ENCODE measurements around the gene CHRD. TPM values are rescaled to one million over a fixed set of nuclear protein-coding genes. Genes with fewer than 3 reads are reported as not detected.

The CHRD gene
- not detected for total RNA-seq

DNA sequence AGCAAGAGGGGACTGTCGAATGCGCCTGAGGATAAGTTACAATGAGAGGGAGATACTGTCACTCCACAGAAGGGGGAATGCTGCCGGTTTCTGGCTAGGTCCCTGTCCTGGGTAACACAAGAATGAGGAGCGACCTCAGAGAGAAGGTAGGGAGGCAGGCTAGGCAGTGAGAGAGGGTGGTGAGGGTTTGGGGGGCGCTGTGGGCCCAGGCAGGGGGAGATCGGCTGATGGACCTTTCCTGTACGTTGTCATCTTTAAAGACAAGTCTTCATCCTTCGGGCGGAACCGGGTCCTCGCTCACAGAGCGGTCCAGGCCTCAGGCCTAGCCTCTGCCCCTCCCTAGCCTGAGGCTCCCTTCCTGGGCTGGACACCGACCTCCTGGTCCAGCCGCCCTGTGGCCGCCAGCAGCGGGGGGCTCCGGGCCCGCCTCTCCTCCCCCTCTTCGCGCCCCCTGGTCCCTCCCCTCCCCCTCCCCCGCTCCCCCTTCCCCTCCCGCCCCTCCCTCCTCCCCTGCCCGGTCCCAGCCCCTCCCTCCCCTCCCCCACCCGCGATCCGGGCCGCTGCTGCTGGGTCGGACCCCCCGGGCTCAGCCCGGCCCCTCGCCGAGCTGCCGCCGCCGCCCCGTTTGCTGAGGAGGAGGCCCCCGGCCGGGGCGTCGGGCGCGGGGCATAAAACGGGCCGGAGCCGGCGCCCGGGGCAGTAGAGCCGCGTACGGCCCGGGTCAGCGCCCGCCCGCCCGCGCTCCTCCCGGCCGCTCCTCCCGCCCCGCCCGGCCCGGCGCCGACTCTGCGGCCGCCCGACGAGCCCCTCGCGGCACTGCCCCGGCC is at the start of gene CHRD:
Gene CHRD, plus strand, starts transcription at position 697 of the 827 bp plus-strand sequence. CDS start 265 bp downstream, outside the sequence.
- ATAC-seq (no peak), DNase-seq (no peak)
- Mint-ChIP-seq H3K4me3 (peak within 1 kb of the TSS; percentile 20), H3K27me3 (peaks cover 70% of the 10 kb centered on the region), H3K27ac (no peak within 1 kb of the TSS), H3K4me1 (peaks cover 4% of the 10 kb centered on the region), H3K9me3 (ENCODE audit: low read depth) (no peaks in the 10 kb centered on the region), H3K36me3 (no peaks in the 10 kb centered on the region)
- CTCF ChIA-PET: interaction anchor here (2.1 kb wide), 1 partner anchor 8 kb away, joined by 6 read pairs; no protein-coding TSS in a partner anchor

DNA sequence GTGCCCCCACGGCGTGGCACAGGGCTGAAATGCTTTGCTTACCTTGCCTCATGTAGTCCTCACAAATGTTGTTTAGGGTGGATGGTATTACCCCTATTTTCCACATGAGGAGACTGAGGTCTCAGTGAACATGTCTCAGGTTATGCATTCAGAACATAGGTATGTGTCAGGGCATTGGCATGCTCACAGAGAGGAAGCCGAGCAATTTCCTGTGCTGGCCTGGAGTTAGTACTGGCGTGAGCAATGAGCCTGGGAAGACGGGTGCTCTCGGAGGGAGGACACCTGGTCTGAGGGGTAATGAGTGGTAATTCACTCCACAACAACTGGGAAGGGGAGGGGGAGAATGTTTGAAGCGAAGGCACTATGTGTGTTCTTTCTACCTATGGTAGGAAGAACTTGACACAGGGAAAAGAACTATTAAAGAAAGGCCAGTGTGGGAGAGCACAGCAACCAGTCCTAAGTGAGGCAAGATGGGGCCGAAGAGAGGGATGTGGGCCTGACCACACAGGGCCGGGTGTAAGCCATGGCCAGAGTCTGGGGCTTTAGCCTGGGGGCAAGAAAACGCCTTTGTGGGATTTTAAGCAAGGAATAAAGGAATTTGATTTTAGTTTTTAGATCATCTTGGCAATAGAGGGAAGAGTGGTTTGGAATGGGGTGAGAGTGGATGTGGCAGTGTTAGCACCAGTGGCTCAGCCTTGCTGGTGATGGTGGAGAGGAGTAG is 47.3 kb upstream of the CHRD start:
- DNase-seq: no peak
- Mint-ChIP-seq H3K36me3 (peaks cover 58% of the 10 kb centered on the region), H3K9me3 (ENCODE audit: low read depth) (no peaks in the 10 kb centered on the region), H3K4me1 (peaks cover 47% of the 10 kb centered on the region), H3K27ac (peak overlapping the region; percentile 82), H3K4me3 (no peak overlapping the region), H3K27me3 (no peaks in the 10 kb centered on the region)
- no peak for ATAC-seq
- CTCF ChIA-PET: no interaction called here

DNA sequence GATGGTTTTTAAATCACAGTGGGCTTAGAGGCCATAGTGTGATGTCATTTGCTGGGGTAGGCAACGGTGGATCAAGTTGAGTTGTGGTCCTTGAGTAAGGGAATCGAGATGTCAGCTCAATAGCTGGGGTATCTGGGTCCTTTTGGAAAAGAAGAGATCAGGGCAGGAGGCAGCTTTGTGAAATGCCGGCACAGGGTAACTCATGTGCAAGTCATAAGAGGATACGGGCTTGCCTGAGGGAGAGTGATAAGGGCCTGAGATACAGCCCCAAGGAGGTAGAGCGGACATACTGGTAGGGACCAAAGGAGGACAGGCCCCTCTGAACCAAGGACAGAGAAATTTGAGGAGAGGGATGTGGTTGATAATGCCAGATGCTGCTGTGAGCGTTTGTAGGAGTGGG is 46.7 kb upstream of the CHRD start:
- H3K4me1 Mint-ChIP-seq: peaks cover 49% of the 10 kb centered on the region
- H3K27me3 Mint-ChIP-seq: no peaks in the 10 kb centered on the region
- H3K9me3 Mint-ChIP-seq (ENCODE audit: low read depth): no peaks in the 10 kb centered on the region
- H3K27ac Mint-ChIP-seq: peak overlapping the region; percentile 82
- ATAC-seq (no peak), DNase-seq (no peak)
- CTCF ChIA-PET: no interaction called here
- H3K36me3 Mint-ChIP-seq: peaks cover 53% of the 10 kb centered on the region
- no peak overlapping the region for H3K4me3 Mint-ChIP-seq

DNA sequence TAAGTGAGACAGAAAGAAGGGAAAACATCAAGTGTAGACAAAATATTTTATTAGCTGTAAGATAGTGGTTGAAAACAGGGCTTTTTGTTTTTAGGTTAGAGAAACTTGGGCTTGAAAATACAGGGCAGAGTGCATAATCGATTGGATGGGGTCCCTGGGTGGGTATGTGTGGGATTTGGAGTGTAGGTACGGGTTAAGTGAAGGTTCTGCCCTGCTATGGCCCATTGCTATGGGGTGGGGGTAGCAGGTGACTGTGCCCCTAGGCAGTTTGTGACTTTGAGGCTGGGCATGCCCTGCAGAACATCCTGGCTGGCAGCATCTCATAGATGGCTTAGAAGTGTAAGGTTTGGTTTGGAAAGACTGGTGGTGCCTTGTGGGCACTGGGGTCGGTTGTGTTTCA is 46.2 kb upstream of the CHRD start:
- Mint-ChIP-seq H3K27me3 (no peaks in the 10 kb centered on the region), H3K4me1 (peaks cover 49% of the 10 kb centered on the region), H3K4me3 (no peak overlapping the region), H3K9me3 (ENCODE audit: low read depth) (no peaks in the 10 kb centered on the region), H3K27ac (peak overlapping the region; percentile 82), H3K36me3 (peaks cover 48% of the 10 kb centered on the region)
- CTCF ChIA-PET: no interaction called here
- no peak for DNase-seq
- ATAC-seq: no peak

DNA sequence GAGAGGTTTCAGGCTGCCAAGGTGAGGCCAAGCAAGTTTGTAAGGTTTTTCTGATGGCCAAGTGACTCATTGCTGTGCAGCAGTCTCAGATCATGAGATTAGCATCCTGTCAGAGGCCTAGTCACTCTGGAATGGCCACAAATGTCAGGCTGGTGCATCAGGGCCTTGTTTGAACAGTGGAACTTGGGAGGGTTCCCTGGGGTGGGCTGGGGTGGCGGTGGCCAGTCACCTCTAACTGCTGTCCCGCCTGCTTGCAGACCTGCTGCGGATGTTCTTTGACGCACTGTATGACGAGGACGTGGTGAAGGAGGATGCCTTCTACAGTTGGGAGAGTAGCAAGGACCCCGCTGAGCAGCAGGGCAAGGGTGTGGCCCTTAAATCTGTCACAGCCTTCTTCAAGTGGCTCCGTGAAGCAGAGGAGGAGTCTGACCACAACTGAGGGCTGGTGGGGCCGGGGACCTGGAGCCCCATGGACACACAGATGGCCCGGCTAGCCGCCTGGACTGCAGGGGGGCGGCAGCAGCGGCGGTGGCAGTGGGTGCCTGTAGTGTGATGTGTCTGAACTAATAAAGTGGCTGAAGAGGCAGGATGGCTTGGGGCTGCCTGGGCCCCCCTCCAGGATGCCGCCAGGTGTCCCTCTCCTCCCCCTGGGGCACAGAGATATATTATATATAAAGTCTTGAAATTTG is 45.2 kb upstream of the CHRD start:
- peaks cover 41% of the 10 kb centered on the region for H3K36me3 Mint-ChIP-seq
- peak overlapping the region; percentile 82 for H3K27ac Mint-ChIP-seq
- H3K9me3 Mint-ChIP-seq (ENCODE audit: low read depth): no peaks in the 10 kb centered on the region
- no peak overlapping the region for H3K4me3 Mint-ChIP-seq
- H3K27me3 Mint-ChIP-seq: no peaks in the 10 kb centered on the region
- H3K4me1 Mint-ChIP-seq: peaks cover 49% of the 10 kb centered on the region
- peak; percentile 59 for ATAC-seq
- CTCF ChIA-PET: interaction anchor here (0.6 kb wide), 1 partner anchor 438 kb away, joined by 3 read pairs; no protein-coding TSS in a partner anchor
- DNase-seq: peak; percentile 73

DNA sequence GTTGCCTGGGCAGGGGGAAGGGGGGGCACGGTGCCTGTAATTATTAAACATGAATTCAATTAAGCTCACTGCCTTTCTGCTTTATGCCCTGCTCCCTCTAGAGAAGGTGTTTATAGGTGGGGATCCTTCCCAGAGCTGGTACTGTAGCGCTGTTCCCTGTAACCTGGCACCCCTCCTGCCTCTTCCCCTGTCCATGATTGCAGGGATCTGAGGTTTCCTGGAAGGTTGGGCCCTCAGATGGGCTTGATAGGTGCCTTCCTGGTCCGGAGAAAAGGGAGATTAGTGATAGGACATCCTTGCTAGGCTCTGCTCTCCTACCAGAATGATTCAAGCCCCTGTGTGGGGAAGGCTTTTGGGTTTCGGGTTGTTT is 44.6 kb upstream of the CHRD start:
- no peak for ATAC-seq

DNA sequence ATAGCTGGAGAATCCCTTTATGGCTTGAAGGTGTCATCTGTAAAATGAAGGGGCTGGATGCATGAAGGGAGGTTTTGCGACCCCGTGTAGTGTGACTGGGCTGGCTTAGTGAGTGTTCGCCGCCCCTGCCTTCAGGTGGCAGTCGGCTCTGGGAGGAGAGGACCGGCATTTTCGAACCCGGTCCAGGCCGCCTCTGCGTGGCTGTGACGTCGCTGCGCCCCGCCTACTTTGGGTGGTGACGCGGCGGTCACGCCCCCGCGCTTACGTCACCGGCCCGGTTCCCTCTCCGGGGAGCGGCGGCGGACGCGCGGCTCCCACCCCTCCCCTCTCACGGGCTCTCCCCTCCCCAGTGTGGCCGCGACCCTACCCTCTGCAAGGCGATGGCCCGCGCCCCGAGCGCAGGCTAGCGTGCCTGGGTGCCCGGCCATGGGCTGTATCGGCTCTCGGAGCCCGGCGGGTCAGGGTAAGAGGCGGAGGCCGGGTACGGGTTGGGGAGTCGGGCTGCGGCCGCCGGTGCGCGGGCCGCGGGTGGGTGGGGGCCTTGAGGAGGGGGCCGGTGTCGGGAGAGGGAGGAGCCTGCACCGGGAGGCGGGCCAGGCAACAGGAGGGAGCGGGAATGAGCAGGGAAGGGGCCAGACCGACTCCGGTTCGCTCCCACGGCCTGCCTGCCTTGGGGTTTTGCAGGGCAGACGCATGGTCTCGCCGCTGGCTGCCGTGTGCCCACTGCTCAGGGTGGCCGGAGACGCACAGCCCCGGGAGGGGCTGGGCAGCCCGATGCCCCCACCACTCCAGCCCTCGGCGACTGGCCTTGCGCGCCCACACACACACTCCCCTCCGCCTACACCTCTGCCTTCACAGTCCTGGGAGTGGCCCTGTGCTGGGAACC is 44.0 kb upstream of the CHRD start:
- Mint-ChIP-seq H3K9me3 (ENCODE audit: low read depth) (no peaks in the 10 kb centered on the region), H3K36me3 (peaks cover 33% of the 10 kb centered on the region), H3K4me1 (peaks cover 53% of the 10 kb centered on the region), H3K4me3 (peak overlapping the region; percentile 71), H3K27me3 (no peaks in the 10 kb centered on the region), H3K27ac (peak overlapping the region; percentile 86)
- CTCF ChIA-PET: interaction anchor here (0.9 kb wide), 1 partner anchor 30 kb away, joined by 3 read pairs; no protein-coding TSS in a partner anchor
- peak; percentile 86 for DNase-seq
- ATAC-seq: peak; percentile 79

More for the DNA sequence above, 44.6 kb upstream of the CHRD start:
- Mint-ChIP-seq H3K9me3 (ENCODE audit: low read depth) (no peaks in the 10 kb centered on the region), H3K4me1 (peaks cover 49% of the 10 kb centered on the region), H3K27ac (peak overlapping the region; percentile 86), H3K36me3 (peaks cover 37% of the 10 kb centered on the region), H3K27me3 (no peaks in the 10 kb centered on the region), H3K4me3 (peak overlapping the region; percentile 71)
- DNase-seq: no peak
- CTCF ChIA-PET: interaction anchor here (0.6 to 0.9 kb wide), 2 partner anchors 29 to 437 kb away, joined by 3 read pairs; no protein-coding TSS in a partner anchor

DNA sequence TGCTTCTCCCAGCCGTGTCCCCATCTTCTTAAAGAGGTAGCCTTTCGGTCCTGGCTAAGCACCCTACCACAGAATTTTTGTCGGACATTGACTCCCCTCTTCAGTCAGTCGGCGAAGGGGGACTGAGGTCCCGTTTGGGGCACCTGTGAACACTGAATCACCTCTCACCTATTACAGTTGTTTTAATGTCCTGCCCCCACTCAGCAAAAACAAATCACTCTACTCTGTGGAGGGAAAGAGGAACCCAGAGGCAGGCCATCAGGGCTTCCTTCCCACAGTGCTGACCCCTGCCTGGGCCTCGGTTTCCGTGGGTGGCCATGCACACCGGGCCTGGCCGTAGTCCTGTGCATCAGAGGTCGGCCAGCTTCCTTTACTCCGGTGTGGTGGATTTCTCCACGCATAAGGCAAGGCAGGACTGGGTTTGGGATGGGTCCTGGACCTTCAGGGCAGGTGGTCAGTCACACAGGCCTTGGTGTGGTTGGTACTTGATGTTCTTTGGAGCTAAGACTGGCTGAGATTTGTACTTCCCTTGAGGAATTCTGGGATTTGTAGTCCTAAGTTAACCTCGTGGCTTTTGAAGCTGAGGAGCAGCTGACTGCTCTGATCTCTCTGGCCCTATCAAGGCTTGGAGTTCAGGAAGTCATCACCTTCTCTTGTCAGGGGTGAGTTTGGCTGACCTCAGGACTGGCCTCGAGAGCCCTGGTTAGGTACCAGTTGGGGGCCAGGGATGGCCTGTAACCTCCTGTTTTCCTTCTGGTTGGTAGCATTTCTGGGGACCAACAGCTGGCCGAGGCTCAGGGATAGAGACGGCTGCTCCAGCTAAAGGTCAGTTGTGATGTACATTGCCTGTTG is 43.1 kb upstream of the CHRD start:
- Mint-ChIP-seq H3K36me3 (peaks cover 26% of the 10 kb centered on the region), H3K27me3 (no peaks in the 10 kb centered on the region), H3K9me3 (ENCODE audit: low read depth) (no peaks in the 10 kb centered on the region), H3K4me3 (peak overlapping the region; percentile 71), H3K27ac (peak overlapping the region; percentile 74), H3K4me1 (peaks cover 53% of the 10 kb centered on the region)
- CTCF ChIA-PET: interaction anchor here (0.8 to 1.2 kb wide), 4 partner anchors 10 to 17 kb away, joined by 3 to 4 read pairs (median 3); no protein-coding TSS in a partner anchor
- no peak for DNase-seq
- no peak for ATAC-seq

DNA sequence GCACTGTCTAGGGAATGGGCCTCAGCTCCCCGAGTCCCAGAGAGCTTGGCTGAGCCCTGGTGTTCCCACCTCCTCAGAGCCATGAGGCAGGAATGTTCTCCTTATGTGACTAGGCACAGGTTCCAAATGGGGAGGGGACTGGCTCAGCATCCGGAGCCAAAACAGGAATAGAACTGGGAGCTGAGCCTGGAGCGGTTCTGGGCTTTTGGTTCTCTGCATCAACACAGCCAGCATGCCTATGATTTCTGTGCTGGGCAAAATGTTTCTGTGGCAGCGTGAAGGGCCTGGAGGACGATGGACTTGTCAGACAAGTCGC is 42.5 kb upstream of the CHRD start, which contains the start of gene FAM131A:
Gene FAM131A, plus strand, starts transcription at position 202 of the 316 bp plus-strand sequence. Its CDS starts 31 bp downstream, at position 233.
- CTCF ChIA-PET: interaction anchor here (0.8 to 1.2 kb wide), 4 partner anchors 9 to 17 kb away, joined by 3 to 4 read pairs (median 3); no protein-coding TSS in a partner anchor
- peaks cover 49% of the 10 kb centered on the region for H3K4me1 Mint-ChIP-seq
- ATAC-seq (no peak), DNase-seq (no peak)
- peaks cover 21% of the 10 kb centered on the region for H3K36me3 Mint-ChIP-seq
- no peaks in the 10 kb centered on the region for H3K9me3 Mint-ChIP-seq (ENCODE audit: low read depth)
- H3K27me3 Mint-ChIP-seq: no peaks in the 10 kb centered on the region
- H3K27ac Mint-ChIP-seq: peak within 1 kb of the TSS; percentile 74
- H3K4me3 Mint-ChIP-seq: peak within 1 kb of the TSS; percentile 71

DNA sequence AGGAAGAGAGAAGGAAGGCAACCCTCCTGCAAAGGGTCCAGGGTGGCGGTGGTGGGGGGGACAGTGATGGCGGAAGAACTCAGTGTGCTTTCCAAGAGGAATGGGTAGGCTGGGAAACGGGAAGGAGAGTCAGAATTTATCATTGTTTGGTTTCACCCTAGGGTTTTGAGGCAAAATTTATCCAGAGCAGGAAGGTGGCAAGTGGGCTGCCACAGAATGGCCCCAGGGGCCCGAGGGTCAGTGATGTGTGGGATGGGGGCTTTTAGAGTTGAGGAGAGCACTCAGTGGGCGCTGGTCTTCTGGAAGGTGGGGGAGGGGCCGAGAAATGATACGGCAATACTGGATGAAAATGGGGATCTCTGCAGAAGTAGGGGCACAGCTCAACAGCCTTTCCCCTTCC is 41.9 kb upstream of the CHRD start:
- no peak overlapping the region for H3K27ac Mint-ChIP-seq
- H3K27me3 Mint-ChIP-seq: no peaks in the 10 kb centered on the region

DNA sequence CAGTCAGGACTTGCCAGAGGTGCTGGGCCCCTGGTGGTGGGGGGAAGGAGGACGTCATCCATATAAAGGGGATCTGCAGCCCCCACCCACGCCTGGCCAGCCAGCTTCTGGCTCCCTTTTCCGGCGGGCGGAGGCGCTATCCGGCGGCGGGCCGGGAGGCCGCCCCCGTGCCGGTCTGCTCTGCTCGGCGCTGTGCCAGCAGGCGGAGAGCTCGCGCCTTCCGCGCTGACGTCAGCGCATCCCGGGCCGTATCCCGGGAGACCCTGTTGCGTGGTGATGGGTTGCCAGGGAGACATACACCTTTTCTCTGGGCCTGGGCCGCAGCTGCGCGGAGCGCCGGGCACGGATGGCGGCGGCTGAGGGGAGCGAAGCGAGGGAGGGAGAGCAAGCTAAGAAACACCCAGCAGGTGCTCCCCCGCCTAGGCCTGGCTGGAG is 41.3 kb upstream of the CHRD start:
- H3K9me3 Mint-ChIP-seq (ENCODE audit: low read depth): no peaks in the 10 kb centered on the region
- no peak overlapping the region for H3K27ac Mint-ChIP-seq
- no peak overlapping the region for H3K4me3 Mint-ChIP-seq
- DNase-seq (no peak), ATAC-seq (no peak)
- CTCF ChIA-PET: interaction anchor here (1.5 kb wide), 1 partner anchor 33 kb away, joined by 4 read pairs; no protein-coding TSS in a partner anchor
- H3K36me3 Mint-ChIP-seq: peaks cover 10% of the 10 kb centered on the region
- no peaks in the 10 kb centered on the region for H3K27me3 Mint-ChIP-seq
- H3K4me1 Mint-ChIP-seq: peaks cover 37% of the 10 kb centered on the region

More for the DNA sequence above, 41.9 kb upstream of the CHRD start:
- Mint-ChIP-seq H3K4me3 (no peak overlapping the region), H3K36me3 (peaks cover 15% of the 10 kb centered on the region), H3K9me3 (ENCODE audit: low read depth) (no peaks in the 10 kb centered on the region), H3K4me1 (peaks cover 42% of the 10 kb centered on the region)
- no peak for ATAC-seq
- CTCF ChIA-PET: interaction anchor here (0.8 to 1.5 kb wide), 3 partner anchors 8 to 34 kb away, joined by 3 to 4 read pairs (median 3); no protein-coding TSS in a partner anchor
- no peak for DNase-seq
